IPS-NIHi7 (cell line): ENCODE data around the gene TEX13B.
"Not testable (repeated sequence)": the region's sequence is repeated elsewhere in the genome, so short reads cannot be mapped to it uniquely, and the experiment has no call there.

Experiments
- DNase-seq: peaks from one replicate; pipeline ENCODE4 v3.0.0; 2012; ENCODE audit warnings: mixed read lengths; ENCODE audit errors: extremely low spot score

The TEX13B gene, protein sequence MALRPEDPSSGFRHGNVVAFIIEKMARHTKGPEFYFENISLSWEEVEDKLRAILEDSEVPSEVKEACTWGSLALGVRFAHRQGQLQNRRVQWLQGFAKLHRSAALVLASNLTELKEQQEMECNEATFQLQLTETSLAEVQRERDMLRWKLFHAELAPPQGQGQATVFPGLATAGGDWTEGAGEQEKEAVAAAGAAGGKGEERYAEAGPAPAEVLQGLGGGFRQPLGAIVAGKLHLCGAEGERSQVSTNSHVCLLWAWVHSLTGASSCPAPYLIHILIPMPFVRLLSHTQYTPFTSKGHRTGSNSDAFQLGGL

DNA sequence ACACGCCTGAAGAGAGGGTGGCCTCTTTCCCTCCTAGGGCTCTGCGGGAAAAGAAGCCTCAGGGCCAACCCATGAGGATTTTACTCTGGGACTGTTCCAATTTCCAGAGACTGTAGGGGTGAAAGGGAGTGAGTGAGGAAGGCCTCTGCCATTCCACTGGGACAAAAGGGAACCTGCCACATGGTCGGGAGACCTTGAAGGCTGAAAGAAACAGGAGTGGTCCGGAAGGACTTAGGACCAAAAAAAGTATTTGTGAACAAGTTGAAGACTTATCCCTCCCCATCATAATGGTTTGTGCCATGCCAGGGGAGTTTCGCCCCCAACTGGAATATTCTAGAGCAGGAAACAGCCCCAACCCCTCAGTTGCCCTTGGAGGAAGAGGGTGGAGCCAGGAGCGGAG, at the start of gene TEX13B:
TEX13B (minus strand) TSS at position 15 of the 400 bp plus-strand sequence. CDS start 243 bp downstream, outside the sequence.
- no peak for DNase-seq

DNA sequence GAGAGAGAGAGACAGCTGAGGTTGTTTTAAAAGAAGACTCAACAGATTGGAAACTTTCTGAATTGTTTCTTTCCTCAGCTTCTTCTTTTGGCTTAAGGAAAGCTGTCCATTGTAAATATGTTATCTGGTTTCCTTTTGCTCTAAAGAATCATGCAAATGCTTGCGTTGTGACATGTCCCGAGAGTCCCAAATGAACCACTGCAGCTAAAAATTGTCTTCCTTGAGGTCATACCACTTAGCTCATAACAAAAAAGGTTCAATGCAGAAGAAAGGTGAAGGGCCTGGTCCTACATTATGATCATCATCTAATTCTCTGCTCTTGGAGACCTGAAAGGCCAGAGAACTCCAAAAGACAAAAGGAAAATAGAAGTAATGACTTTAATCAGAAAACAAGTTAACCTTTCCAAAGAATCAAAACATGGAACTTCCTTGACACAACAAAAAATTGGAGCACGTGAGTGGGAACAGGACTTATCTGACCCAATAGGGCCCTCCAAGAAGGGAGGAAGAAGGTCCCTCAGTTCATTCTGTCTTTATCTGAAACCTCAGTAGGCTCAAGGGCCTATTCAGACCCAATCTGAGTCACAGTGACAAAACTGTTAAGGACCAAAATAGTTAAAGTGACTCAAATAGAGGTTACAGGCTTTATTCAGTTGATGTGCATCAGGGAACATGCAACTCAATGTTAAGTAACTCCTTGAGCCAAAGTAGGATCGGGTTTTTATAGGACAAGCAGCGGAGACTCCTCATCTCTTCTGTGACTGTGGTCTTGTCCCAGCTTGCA, 48.0 kb upstream of the TEX13B start:
- no peak for DNase-seq

DNA sequence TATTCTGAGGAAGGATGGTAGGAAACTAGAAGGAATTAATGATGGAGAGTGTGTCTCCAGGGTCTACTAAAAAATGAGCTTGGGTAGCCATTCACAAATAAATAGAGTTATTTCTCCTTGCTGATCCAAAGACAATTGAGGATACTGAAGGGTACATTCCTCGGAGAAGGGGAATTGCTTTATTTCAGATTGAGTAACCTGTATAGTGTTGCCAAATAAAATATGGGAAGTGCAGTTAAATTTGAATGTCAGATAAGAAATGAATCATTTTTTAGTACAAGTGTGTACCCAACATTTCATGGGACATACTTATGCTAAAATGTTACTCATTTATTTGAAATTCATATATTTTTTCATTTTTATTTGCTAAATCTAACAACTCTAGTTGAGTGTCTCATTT, 46.7 kb upstream of the TEX13B start:
- no peak for DNase-seq

DNA sequence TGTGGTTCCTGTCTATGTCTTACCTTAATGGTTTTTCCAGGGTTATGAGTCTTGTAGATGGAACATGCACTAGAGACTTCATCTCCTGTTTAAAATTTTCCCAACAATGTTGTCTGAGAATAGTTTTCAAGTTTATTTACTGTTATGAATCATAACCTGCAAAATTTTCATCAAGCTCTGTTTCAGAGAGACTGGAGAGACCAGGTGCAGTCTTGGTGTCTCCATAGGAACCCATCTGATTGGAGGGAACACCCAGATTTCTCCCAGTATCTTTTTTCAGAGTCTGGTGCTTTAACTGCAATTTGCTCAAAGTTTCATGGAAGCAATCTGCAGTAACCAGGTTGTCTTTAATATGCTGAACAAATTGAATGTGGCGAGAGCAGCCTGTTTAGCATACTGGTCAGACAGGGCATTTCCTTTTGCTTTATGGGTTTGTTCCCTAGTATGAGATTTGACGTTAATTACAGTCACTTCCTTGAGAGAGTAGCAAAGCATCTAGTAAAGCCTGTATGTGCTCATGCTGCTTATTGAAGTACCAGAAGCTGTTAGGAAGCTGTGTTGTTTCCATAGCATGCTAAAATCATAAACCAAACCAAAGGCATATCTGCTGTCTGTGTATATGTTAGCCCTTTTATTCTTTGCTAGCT, 43.9 kb upstream of the TEX13B start:
- no peak for DNase-seq

DNA sequence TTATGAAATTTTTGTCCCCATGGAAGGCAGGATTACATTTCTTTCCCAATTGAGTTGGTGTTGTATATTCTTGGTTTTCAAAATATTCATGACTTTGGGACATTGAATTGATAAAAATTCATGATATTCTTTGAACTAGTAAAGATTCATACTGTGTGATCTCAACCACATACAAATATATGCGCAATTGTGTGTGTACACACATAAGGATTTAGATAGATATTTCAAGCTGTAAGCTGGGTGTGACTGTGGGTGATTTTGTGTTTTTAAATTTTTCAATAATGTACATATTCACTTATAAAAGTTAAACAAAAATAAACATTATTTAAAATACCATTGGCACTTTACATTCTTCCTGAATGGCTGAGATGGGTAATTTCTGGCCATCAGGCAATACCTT, 43.2 kb upstream of the TEX13B start:
- DNase-seq, result no peak

DNA sequence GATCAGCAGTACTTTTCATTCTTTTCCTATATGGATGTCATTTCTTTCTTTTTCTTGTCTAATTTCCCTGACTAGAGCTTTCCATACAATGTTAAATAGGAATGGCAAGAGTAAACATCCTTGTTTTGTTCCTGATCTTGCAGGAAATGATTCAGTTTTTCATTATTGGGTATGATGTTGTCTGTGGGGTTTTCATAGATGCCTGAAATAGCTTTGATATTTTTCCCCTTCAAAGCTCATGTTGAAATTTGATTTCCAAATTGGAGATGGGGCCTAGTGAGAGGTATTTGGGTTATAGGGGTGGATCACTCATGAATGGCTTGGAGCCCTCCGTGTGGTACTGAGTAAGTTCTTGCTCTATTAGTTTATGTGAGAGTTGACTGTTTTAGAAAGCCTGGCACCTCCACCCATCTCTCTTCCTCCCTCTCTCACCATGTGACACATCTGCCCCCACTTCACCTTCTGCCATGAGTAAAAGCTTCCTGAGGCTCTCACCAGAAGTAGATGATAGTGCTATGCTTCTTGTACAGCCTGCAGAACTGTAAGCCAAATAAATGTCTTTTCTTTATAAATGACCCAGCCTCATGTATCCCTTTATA, 40.4 kb upstream of the TEX13B start:
- DNase-seq, result no peak

DNA sequence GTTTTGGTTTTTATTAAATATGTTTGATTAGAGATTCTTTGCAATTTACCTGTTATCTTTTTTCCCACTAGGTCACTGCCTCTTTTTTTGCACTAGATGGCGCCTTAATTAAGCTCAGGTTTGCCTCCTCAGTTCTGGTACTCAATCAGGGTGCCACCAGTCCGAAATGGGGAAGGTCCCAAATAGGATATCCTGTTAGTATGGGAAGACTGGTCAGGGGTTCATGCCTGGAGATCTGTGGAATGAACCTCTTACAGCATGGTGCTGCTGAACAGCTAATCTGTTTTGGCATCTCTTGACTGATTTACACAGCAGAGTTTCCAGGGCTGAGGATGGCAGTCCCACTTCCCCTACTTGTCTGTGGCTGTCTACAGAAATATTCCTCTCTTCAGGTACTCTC, 38.5 kb upstream of the TEX13B start:
- DNase-seq, result peak; percentile 59

DNA sequence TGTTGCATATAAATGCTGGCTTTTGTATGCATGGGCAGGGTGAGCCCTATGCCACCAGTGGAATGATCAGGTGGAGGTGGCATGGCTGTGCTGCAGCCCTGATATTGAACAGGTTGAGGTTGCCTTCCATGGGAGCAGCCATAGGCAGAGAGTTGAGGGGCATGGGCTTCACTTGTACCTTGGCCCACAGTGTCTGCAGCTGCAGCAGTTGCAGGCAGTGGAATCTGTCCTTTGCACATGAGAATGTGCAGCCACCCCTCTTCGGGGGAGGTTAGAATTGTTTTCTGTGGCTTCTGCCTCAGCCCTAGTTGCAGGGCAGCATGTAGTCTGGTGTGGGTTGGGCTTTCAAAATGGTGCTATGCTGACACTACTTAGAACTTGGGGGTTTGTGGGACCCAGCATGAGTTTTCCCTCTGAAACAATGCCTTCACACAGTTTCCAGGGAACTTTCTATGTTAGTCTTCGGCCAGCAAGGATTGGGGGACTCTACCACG, 37.3 kb upstream of the TEX13B start:
- DNase-seq, result no peak

DNA sequence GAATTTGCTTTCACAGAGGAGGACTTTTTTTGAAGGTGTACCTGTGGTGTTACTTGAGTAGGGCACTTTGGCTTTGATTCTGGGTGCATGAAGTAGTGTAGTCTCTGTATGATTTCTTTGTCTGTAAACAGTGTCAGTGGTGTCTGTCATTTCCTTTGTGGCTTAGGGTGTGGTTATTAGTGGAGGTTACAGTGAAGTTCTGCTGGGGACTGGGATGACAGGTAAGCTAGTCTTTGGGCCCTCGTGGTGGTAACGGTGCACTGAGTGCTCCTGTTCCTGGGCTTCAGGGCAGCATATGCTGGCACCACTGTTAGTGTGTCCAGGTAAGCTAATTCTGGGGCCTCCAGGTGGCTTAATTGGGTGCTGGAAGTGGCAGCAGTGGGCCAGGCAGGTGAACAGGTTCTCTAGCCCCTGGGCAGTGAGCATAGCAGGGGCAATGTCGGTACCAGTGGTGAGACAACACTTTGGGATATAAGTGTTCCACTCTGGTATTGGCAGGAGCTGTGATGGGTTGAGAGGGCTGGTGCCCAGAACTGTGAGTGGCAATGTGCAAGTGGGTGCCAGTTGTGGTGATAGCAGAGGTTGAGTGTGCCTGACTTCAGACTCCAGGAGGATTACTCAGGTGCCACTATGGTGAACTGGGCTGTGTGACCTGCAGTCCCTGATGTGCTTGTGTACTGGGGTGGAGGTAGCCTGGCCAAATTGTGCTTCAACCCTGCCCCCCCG, 36.6 kb upstream of the TEX13B start:
- DNase-seq, result no peak

DNA sequence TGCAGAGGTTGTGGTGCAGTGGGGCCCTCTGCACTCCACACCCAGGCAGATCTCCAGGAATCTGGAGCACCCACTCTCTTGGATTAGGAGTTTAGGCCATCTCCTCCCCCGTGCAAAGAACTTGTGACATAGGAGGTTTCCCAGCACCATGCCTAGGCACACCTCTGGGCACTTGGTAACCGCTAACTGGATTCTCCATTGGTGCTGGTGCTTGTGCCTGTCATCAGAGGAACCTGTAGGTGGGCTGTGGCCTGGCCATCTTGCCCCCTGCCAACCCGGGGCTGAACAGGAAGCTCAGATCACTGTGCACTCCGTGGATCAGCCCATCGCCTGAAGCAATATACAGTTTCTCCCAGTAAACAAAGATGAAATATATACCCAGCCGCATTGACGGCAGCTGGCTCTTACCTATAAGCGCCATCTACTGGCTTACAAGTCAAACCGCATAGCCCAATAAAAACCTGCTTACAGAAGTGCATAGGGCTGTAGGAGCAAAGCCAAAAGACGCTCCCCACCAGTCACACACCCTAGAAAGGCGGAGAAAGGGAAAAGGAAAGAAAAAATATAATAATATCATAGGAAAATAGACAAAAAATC, 19.1 kb upstream of the TEX13B start:
- peak; percentile 62 for DNase-seq

DNA sequence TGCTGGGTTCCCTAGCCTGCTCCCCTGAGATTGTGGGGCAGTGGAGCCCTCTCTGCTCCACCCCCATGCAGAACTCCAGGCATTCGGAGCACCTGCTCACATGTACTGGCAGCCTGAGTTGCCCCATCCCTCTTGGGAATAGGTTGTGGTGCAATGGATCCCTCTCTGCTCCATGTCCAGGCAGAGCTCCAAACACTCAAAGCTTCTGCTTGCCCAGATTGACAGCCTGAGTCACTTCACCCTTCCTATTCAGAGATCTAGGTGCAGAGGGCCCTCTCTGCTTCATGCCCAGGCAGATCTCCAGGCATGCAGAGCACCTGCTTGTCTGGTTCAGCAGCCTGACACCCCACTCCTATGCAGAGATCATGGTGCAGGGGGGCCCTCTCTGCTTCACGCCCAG, 18.6 kb upstream of the TEX13B start:
- DNase-seq, result no peak

DNA sequence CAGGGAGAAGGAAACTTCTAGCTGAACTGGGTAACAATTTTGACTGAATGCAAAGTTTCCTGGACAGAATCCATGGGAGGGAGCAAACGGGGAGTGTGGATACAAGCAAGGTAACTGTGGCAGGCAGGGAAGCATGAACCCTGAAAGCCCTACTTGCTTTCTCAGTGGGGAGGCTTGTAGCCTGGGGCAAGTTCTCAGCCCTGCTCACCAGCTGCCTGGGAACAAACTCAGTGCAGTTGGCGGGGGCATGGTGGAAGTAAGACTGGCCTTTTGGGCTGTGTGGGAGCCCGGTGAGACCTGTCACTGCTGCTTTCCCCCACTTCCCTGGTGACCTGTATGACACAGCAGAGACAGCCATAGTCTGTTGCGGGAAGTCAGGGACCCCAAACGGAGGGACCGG, 14.0 kb upstream of the TEX13B start:
- DNase-seq, result no peak

DNA sequence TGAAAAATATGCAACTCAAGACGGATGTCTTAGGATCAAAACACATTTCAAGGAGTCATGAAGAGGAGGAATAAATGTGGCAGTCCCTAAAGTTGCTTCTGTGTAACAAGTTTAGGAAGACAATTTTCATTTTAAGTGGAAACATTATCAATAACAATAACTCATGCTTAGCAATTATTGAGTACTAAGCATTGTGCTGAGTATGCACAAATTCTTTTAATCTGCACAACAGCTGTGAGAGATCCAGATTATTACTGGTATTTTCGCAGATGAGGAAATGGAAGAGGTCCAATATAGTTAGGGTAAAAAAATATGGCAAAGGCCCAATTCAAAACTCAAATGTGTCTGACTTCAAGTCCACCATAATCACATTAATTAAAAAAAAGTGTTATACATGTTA, 2.9 kb upstream of the TEX13B start:
- no peak for DNase-seq

DNA sequence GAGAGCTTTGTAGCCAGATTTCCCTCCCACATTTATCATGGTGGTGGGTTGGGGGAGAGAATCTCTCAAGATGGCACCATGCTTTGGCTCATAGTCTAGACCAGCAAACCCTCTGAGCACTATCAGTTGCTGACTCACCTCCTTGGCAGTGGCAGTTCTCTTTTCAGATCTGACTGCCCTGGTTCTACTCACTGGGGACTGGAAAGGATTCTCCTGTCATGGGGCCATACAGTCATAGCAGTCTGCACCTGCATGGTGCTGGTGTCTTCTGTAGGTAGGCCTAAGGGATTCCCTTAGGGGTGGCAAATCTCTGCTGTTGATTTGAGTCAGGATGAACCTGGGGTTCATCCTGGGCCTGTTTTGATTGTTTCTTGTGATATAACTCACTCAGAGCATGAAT, 2.6 kb downstream of the TEX13B start:
- no peak for DNase-seq

DNA sequence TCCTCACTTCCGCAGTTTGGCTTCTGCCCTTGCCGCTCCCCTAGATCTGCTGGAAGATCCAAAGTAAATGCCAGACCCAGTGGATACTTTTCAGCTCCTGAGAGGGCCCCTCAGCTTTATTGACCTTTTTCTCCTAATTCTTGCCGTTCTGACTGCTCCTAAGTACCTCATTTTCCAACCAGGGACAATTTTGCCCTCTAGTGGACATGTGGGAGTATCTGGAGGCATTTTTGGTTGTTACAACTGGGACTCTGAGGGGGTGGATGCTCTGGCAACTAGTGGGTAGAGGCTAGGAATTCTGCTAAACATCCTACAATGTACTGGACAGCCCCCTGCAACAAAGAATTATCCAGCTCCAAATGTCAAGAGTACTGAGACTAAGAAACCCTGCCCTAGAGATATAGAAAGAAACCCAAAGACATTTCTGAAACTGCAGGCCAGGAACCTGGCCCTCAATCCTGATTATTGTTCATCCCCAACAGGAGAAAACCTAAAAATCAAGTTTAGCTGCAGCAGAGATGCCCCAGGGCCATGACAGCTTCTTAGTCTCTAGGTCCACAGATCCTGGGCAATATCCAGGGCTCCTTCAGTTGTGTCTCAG, 3.4 kb downstream of the TEX13B start:
- DNase-seq, result peak; percentile 57

DNA sequence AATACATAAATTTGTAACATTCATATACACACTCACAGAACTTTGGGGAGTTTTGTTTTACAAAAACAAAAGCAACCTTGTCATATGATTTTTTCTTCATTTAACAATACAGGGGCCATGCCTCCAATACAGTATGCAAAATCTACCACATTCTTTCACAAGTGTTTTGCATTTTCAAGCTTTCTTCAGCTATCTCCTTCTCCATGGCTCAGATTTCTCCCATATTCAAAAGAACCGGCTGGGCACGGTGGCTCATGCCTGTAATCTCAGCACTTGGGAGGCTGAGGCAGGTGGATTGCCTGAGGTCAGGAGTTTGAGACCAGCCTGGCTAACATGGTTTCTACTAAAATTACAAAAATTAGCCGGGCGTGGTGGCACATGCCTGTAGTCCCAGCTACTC, 4.1 kb downstream of the TEX13B start:
- DNase-seq, result no peak

DNA sequence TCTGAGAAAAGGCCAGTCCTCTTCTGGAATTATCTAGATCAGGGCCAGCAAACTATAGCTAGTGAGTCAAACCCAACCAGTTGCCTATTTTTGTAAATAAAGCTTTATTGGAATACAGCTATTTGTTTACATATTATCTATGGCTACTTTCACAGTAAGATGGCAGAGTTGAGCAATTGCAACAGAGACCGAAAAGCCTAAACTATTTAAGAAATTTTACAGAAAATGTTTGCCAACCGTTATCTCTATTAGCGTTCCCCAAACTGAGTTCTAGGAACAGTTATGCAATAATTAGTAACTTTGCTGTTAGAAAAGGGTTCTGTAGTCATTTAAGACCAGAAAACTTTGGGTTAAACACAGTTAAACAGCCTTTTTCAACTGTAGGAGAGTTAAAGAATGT, 10.5 kb downstream of the TEX13B start:
- no peak for DNase-seq

DNA sequence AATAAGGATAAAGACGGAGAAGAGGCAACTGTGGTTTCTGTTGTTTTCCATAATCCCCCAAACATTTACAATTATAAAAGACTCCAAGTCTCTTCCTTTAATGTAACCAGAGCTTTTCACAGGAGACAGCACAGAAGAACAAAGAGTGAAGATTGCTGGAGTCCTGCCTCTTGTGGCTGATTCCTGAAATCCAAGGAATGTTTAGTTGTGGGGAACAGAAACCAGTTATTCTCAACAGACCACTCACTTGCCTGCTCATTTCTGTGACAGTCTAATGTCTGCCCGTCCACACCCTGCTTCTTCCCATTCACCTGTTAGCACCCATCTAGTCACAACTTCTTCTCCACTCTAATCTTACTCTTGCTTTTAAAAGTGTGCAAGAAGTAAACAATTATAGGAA, 12.1 kb downstream of the TEX13B start:
- no peak for DNase-seq

DNA sequence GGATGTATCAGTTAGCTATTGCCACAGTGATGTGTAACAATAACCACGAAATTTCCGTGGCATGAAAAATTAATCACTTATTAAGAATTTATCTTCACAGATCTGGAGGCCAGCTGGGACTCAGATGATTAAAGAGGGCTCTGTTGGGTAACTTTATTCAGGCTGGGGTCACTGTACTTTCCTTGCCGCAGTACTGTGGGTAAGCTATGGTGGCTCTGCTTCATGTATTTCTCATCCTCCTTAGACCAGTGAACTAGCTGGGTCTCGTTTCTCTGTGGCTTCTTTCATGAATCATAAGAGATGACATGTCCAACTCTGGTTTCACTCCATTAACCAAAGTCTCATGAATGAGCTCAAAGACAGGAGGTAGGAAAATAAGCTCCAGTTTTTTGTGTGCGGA, 13.5 kb downstream of the TEX13B start:
- no peak for DNase-seq

DNA sequence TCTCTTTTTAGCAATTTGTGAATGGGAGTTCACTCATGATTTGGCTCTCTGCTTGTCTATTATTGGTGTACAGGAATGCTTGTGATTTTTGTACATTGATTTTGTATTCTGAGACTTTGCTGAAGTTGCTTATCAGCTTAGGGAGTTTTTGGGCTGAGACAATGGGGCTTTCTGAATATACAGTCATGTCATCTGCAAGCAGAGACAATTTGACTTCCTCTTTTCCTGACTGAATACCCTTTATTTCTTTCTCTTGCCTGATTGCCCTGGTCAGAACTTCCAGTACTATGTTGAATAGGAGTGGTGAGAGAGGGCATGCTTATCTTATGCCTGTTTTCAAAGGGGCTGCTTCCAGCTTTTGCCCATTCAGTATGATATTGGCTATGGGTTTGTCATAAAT, 26.8 kb downstream of the TEX13B start:
- not testable (repeated sequence) for DNase-seq

DNA sequence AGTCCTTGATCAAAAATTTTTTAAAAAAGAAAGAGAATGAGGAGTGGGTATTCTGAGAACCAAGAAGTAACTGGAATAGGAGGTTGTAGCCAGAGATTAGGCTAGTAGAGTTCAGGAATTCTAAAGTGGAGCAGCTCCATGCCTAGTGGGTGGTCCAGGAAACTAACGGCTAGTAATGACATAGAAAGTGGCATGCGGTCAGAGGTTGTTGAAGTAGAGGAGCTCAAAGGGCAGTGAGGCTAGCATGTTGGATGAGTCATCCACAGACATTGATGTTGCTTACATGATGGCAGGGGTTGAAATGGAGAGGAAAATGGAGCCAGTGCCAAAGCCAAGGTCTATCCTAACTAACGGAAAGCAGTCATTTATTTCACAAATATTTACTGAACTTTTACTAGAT, 42.1 kb downstream of the TEX13B start:
- peak; percentile 16 for DNase-seq
